ENCODE results near the gene GRM3.

GRCh38 chr7:86846494-86847190 lies 202.9 kb downstream of the GRM3 start:
- TF ChIP-seq CTCF (IDR thresholded peaks at IDR 0.05) (no peak), GATA3 (IDR thresholded peaks at IDR 0.05; ENCODE audit: borderline replicate concordance) (no peak), CBX2 (IDR thresholded peaks at IDR 0.05; ENCODE audit: borderline replicate concordance, low read depth) (no peak), POLR2A (IDR thresholded peaks at IDR 0.05; ENCODE audit: low read length) (no peak), REST (IDR thresholded peaks at IDR 0.05) (no peak), SREBF2 (IDR thresholded peaks at IDR 0.05) (no peak)

Measured in A549 (cell line).